Transverse colon (tissue), 4 donors: ENCODE results near the gene EFNA5. TPM values are rescaled to one million over a fixed set of nuclear protein-coding genes. Genes with fewer than 3 reads are reported as not detected.

Experiments
- DNase-seq: peaks from one replicate; pipeline ENCODE4 v3.0.0-alpha.2; 2019
- H3K27ac ChIP-seq, 4 donors: fragments of 200-600 bp; sonication (generic); 2 replicates each; pipeline ENCODE4 v1.5.1; 2016 to 2018; ENCODE audit warnings: inconsistent platforms in 4 of 4
- H3K27me3 ChIP-seq: fragments of 200-600 bp; sonication (generic); 2 replicates; pipeline ENCODE4 v1.5.1; 2017; ENCODE audit warnings: inconsistent platforms
- H3K36me3 ChIP-seq, 4 donors: fragments of 200-600 bp; sonication (generic); 2 replicates each; pipeline ENCODE4 v1.5.1; 2017 to 2019; ENCODE audit warnings: inconsistent platforms in 4 of 4
- H3K4me1 ChIP-seq, 4 donors: fragments of 200-600 bp; sonication (generic); 2 replicates each; pipeline ENCODE4 v1.5.1; 2017 to 2020; ENCODE audit warnings: inconsistent platforms in 4 of 4
- H3K4me3 ChIP-seq, 4 donors: fragments of 200-600 bp; sonication (generic); 1 replicate in 1 of 4; 2 replicates in 3 of 4; pipeline versions ENCODE4 v1.5.1 to v1.6.1; 2017 to 2019; ENCODE audit warnings: inconsistent platforms in 4 of 4
- H3K9me3 ChIP-seq, 2 donors: fragments of 200-600 bp; sonication (generic); 2 replicates each; pipeline ENCODE4 v1.5.1; 2017 to 2019; ENCODE audit warnings: inconsistent platforms in 2 of 2
- EP300 ChIP-seq: sonication (generic); formaldehyde crosslinking; IDR thresholded peaks from one replicate; pipeline ENCODE4 v1.6.1; 2017; ENCODE audit warnings: antibody characterized with exemption, low read depth
- POLR2A ChIP-seq: fragments of 450-650 bp; IDR thresholded peaks from one replicate; pipeline ENCODE4 v1.6.1; 2016; ENCODE audit warnings: antibody characterized with exemption, mild to moderate bottlenecking, moderate library complexity
- POLR2AphosphoS5 ChIP-seq, 3 donors: sonication (generic); formaldehyde crosslinking; IDR thresholded peaks; one replicate each; pipeline ENCODE4 v1.6.1; 2016; ENCODE audit warnings: antibody characterized with exemption in 3 of 3
- WGBS, 2 donors: methylation state at CpG; one replicate each; pipeline ENCODE4 v1.1.5; 2018; ENCODE audit warnings: low coverage in 1 of 2; 5-methylcytosine and 5-hydroxymethylcytosine counted together
- in situ Hi-C, 4 donors: fragments of 200-750 bp; cut with MboI; loops; one replicate each; pipeline versions ENCODE4 v1.15.0 to v1.15.1; 2017; ENCODE audit warnings: low sequenced_read_pairs in 3 of 4, low pct_ligation_motif_present in 1 of 4, low pct_unique_long_range_greater_than_20kb in 1 of 4
- intact Hi-C: fragments of 100-400 bp; cut with DNase I; formaldehyde crosslinking; loops from one replicate; pipeline ENCODE4 v1.15.1; 2023; ENCODE audit warnings: low total_unique reads
- total RNA-seq, 4 donors: library from RNA; depleted of rRNA; stranded (reverse); fragments of >200 nt; gene quantifications; one replicate each; pipeline ENCODE4 v1.1.0, GENCODE V29; 2016
- TF ChIP-seq, protein P1 (sequence below), 5 experiments: fragments of 200-600 bp in 3 of 5; fragments of 450-650 bp in 2 of 5; sonication (generic) in 3 of 5; IDR thresholded peaks; 1 replicate in 2 of 5; 2 replicates in 3 of 5; pipeline ENCODE4 v1.5.1; 2016 to 2017; ENCODE audit warnings: antibody characterized with exemption in 5 of 5, inconsistent platforms in 3 of 5, mild to moderate bottlenecking in 2 of 5, moderate library complexity in 1 of 5

The EFNA5 gene
- total RNA-seq, 4 donors from 2014 or later: 1.5 to 18.2 (median 12.1) TPM

- DNase-seq: no peak
- WGBS, 2 donors: 41 to 56% methylated on average over 2 of the region's 2 CpGs
- peaks cover 0 to 10% (median 2%) of the 10 kb centered on the region in 4 donors for H3K4me1 ChIP-seq
- H3K27ac ChIP-seq: no peak overlapping the region
- no peaks in the 10 kb centered on the region for H3K36me3 ChIP-seq
- no peak overlapping the region for H3K4me3 ChIP-seq
- H3K27me3 ChIP-seq: no peaks in the 10 kb centered on the region
- TF ChIP-seq POLR2A: no peak
- TF ChIP-seq, protein P1, sequence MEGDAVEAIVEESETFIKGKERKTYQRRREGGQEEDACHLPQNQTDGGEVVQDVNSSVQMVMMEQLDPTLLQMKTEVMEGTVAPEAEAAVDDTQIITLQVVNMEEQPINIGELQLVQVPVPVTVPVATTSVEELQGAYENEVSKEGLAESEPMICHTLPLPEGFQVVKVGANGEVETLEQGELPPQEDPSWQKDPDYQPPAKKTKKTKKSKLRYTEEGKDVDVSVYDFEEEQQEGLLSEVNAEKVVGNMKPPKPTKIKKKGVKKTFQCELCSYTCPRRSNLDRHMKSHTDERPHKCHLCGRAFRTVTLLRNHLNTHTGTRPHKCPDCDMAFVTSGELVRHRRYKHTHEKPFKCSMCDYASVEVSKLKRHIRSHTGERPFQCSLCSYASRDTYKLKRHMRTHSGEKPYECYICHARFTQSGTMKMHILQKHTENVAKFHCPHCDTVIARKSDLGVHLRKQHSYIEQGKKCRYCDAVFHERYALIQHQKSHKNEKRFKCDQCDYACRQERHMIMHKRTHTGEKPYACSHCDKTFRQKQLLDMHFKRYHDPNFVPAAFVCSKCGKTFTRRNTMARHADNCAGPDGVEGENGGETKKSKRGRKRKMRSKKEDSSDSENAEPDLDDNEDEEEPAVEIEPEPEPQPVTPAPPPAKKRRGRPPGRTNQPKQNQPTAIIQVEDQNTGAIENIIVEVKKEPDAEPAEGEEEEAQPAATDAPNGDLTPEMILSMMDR (IDR thresholded peaks at IDR 0.05): no peak
- TF ChIP-seq EP300: no peak
- TF ChIP-seq POLR2AphosphoS5 (IDR thresholded peaks at IDR 0.05): no peak
- intact Hi-C loops: no loop called here
- no peaks in the 10 kb centered on the region for H3K9me3 ChIP-seq
- in situ Hi-C loops: no loop called here
Observed at GRCh38 chr5:107442452-107442851, 228.3 kb downstream of the EFNA5 start.

GRCh38 chr5:107439832-107440231, 230.9 kb downstream of the EFNA5 start:
- DNase-seq: no peak
- Histone ChIP-seq H3K36me3 (no peaks in the 10 kb centered on the region), H3K27ac (no peak overlapping the region), H3K27me3 (no peaks in the 10 kb centered on the region), H3K4me1 (peaks cover 0 to 15% (median 6%) of the 10 kb centered on the region in 4 donors), H3K9me3 (no peaks in the 10 kb centered on the region), H3K4me3 (no peak overlapping the region)
- intact Hi-C loops: no loop called here
- in situ Hi-C loops: no loop called here
- WGBS, 2 donors: 81 to 82% methylated on average over 2 of the region's 2 CpGs
- TF ChIP-seq, protein P1 (IDR thresholded peaks at IDR 0.05): no peak
- TF ChIP-seq POLR2A: no peak
- TF ChIP-seq EP300: no peak
- no peak for TF ChIP-seq POLR2AphosphoS5 (IDR thresholded peaks at IDR 0.05)

GRCh38 chr5:107437986-107438510, 232.7 kb downstream of the EFNA5 start:
- TF ChIP-seq, protein P1 (IDR thresholded peaks at IDR 0.05): no peak
- TF ChIP-seq EP300: no peak
- no peak for TF ChIP-seq POLR2AphosphoS5 (IDR thresholded peaks at IDR 0.05)
- TF ChIP-seq POLR2A: no peak
- Histone ChIP-seq H3K36me3 (no peaks in the 10 kb centered on the region), H3K9me3 (no peaks in the 10 kb centered on the region), H3K27ac (no peak overlapping the region), H3K4me3 (no peak overlapping the region), H3K4me1 (peaks cover 0 to 12% (median 6%) of the 10 kb centered on the region in 4 donors), H3K27me3 (no peaks in the 10 kb centered on the region)
- intact Hi-C loops: no loop called here
- WGBS, 2 donors: 88 to 89% methylated on average over 5 to 6 of the region's 6 CpGs
- no peak for DNase-seq
- in situ Hi-C loops: no loop called here

DNA sequence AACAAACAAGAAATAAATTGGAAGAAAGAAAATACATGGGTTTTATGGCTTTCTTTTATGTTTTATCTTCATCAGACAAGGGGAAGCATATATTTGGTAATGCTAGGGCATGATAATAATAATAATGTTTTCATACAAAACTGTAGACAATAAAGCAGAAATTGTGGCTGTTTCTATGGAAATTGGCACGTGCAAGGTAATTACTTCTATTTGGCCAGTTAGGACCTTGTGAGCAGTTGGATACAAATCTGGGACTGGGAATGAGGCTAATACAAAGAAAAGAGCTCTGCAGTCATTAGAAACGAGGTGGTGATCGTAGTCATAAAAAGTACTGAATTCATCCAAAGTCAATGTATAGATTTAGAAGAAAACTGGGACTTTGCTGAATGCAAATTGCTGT, 233.6 kb downstream of the EFNA5 start:
- no peaks in the 10 kb centered on the region for H3K9me3 ChIP-seq
- TF ChIP-seq POLR2AphosphoS5 (IDR thresholded peaks at IDR 0.05): no peak
- intact Hi-C loops: no loop called here
- WGBS, 2 donors: 78 to 84% methylated on average over 3 of the region's 3 CpGs
- no peaks in the 10 kb centered on the region for H3K27me3 ChIP-seq
- no peaks in the 10 kb centered on the region for H3K36me3 ChIP-seq
- no peak for DNase-seq
- no peak overlapping the region for H3K4me3 ChIP-seq
- peaks cover 0 to 13% (median 5%) of the 10 kb centered on the region in 4 donors for H3K4me1 ChIP-seq
- in situ Hi-C loops: no loop called here
- H3K27ac ChIP-seq: no peak overlapping the region

GRCh38 chr5:107436201-107436600, 234.5 kb downstream of the EFNA5 start:
- Histone ChIP-seq H3K9me3 (no peaks in the 10 kb centered on the region), H3K27ac (peak overlapping the region in 2 of 4 donors; percentile 16 to 36), H3K4me3 (no peak overlapping the region), H3K36me3 (no peaks in the 10 kb centered on the region), H3K27me3 (no peaks in the 10 kb centered on the region), H3K4me1 (peaks cover 0 to 11% (median 5%) of the 10 kb centered on the region in 4 donors)
- in situ Hi-C loops (no loop called here), intact Hi-C loops (no loop called here)
- no peak for DNase-seq
- TF ChIP-seq POLR2AphosphoS5 (IDR thresholded peaks at IDR 0.05) (no peak), EP300 (no peak), POLR2A (no peak)
- TF ChIP-seq, protein P1 (IDR thresholded peaks at IDR 0.05): no peak
- WGBS, 2 donors: 38 to 43% methylated on average over 2 to 4 of the region's 4 CpGs
